Activated naive CD8-positive, alpha-beta T cell treated with anti-CD3 and anti-CD28 coated beads for 36 hours (primary cell): ENCODE measurements around the gene COL1A2. TPM values are rescaled to one million over a fixed set of nuclear protein-coding genes. Genes with fewer than 3 reads are reported as not detected.

Experiments
- DNase-seq: peaks from one replicate; pipeline ENCODE4 v3.0.0; 2021
- H3K27ac Mint-ChIP-seq: one replicate; pipeline ENCODE4 v1.8.0; 2022; ENCODE audit warnings: mild to moderate bottlenecking, moderate library complexity, mixed read lengths
- H3K27me3 Mint-ChIP-seq: one replicate; pipeline ENCODE4 v1.8.0; 2022; ENCODE audit warnings: mild to moderate bottlenecking, mixed read lengths
- H3K36me3 Mint-ChIP-seq: one replicate; pipeline ENCODE4 v1.8.0; 2021; ENCODE audit warnings: mild to moderate bottlenecking, mixed read lengths
- H3K4me1 Mint-ChIP-seq: one replicate; pipeline ENCODE4 v1.8.0; 2021; ENCODE audit warnings: mixed read lengths
- H3K4me3 Mint-ChIP-seq: one replicate; pipeline ENCODE4 v1.8.0; 2022; ENCODE audit warnings: mild to moderate bottlenecking, moderate library complexity, mixed read lengths
- H3K9me3 Mint-ChIP-seq: one replicate; pipeline ENCODE4 v1.8.0; 2022; ENCODE audit warnings: mixed read lengths
- total RNA-seq, 2 experiments: library from RNA; stranded (reverse); gene quantifications; one replicate each; pipeline ENCODE4 v1.2.3, GENCODE V29; 2021

Gene COL1A2
- total RNA-seq, 2 experiments from 2014 or later: 0.30 to 0.35 TPM

GRCh38 chr7:94450044-94450697, 55.5 kb downstream of the COL1A2 start:
- Mint-ChIP-seq H3K9me3 (no peaks in the 10 kb centered on the region), H3K27me3 (peaks cover 8% of the 10 kb centered on the region), H3K4me1 (no peaks in the 10 kb centered on the region), H3K27ac (no peak overlapping the region), H3K4me3 (no peak overlapping the region), H3K36me3 (no peaks in the 10 kb centered on the region)
- DNase-seq: no peak

GRCh38 chr7:94451187-94451586, 56.5 kb downstream of the COL1A2 start:
- no peak for DNase-seq

GRCh38 chr7:94452239-94452638, 57.5 kb downstream of the COL1A2 start:
- DNase-seq: no peak
- Mint-ChIP-seq H3K36me3 (no peaks in the 10 kb centered on the region), H3K4me3 (no peak overlapping the region), H3K9me3 (no peaks in the 10 kb centered on the region), H3K4me1 (no peaks in the 10 kb centered on the region), H3K27me3 (peaks cover 8% of the 10 kb centered on the region), H3K27ac (no peak overlapping the region)

More at GRCh38 chr7:94451187-94451586, 56.5 kb downstream of the COL1A2 start:
- Mint-ChIP-seq H3K9me3 (no peaks in the 10 kb centered on the region), H3K27me3 (peaks cover 8% of the 10 kb centered on the region), H3K4me3 (no peak overlapping the region), H3K27ac (no peak overlapping the region), H3K4me1 (no peaks in the 10 kb centered on the region), H3K36me3 (no peaks in the 10 kb centered on the region)

- peaks cover 4% of the 10 kb centered on the region for H3K27me3 Mint-ChIP-seq
- H3K9me3 Mint-ChIP-seq: no peaks in the 10 kb centered on the region
- H3K4me3 Mint-ChIP-seq: no peak overlapping the region
- no peak overlapping the region for H3K27ac Mint-ChIP-seq
- no peaks in the 10 kb centered on the region for H3K36me3 Mint-ChIP-seq
- no peaks in the 10 kb centered on the region for H3K4me1 Mint-ChIP-seq
- DNase-seq: no peak
Measured at GRCh38 chr7:94453898-94454297, 59.2 kb downstream of the COL1A2 start.

- Mint-ChIP-seq H3K27me3 (no peaks in the 10 kb centered on the region), H3K36me3 (no peaks in the 10 kb centered on the region), H3K4me1 (no peaks in the 10 kb centered on the region), H3K27ac (no peak overlapping the region), H3K4me3 (no peak overlapping the region), H3K9me3 (no peaks in the 10 kb centered on the region)
- no peak for DNase-seq
Measured at GRCh38 chr7:94458041-94458440, 63.3 kb downstream of the COL1A2 start.

- H3K36me3 Mint-ChIP-seq: no peaks in the 10 kb centered on the region
- H3K4me3 Mint-ChIP-seq: no peak overlapping the region
Measured at GRCh38 chr7:94466516-94466915, 71.8 kb downstream of the COL1A2 start.

GRCh38 chr7:94471604-94472003, 76.9 kb downstream of the COL1A2 start:
- no peaks in the 10 kb centered on the region for H3K4me1 Mint-ChIP-seq
- no peak for DNase-seq
- H3K27ac Mint-ChIP-seq: no peak overlapping the region
- H3K36me3 Mint-ChIP-seq: no peaks in the 10 kb centered on the region
- H3K27me3 Mint-ChIP-seq: peaks cover 2% of the 10 kb centered on the region
- peaks cover 3% of the 10 kb centered on the region for H3K9me3 Mint-ChIP-seq
- H3K4me3 Mint-ChIP-seq: no peak overlapping the region

More at GRCh38 chr7:94466516-94466915, 71.8 kb downstream of the COL1A2 start:
- H3K4me1 Mint-ChIP-seq: no peaks in the 10 kb centered on the region
- DNase-seq: no peak
- peaks cover under 1% of the 10 kb centered on the region for H3K9me3 Mint-ChIP-seq
- peaks cover 4% of the 10 kb centered on the region for H3K27me3 Mint-ChIP-seq
- H3K27ac Mint-ChIP-seq: no peak overlapping the region

GRCh38 chr7:94472608-94473007, 77.9 kb downstream of the COL1A2 start:
- no peaks in the 10 kb centered on the region for H3K36me3 Mint-ChIP-seq
- H3K4me1 Mint-ChIP-seq: no peaks in the 10 kb centered on the region
- H3K4me3 Mint-ChIP-seq: no peak overlapping the region
- H3K27ac Mint-ChIP-seq: no peak overlapping the region
- no peak for DNase-seq
- H3K27me3 Mint-ChIP-seq: peaks cover 6% of the 10 kb centered on the region
- peaks cover 3% of the 10 kb centered on the region for H3K9me3 Mint-ChIP-seq

- H3K27ac Mint-ChIP-seq: no peak overlapping the region
- no peak overlapping the region for H3K4me3 Mint-ChIP-seq
- peaks cover 3% of the 10 kb centered on the region for H3K9me3 Mint-ChIP-seq
- DNase-seq: no peak
- H3K27me3 Mint-ChIP-seq: peaks cover 15% of the 10 kb centered on the region
- H3K4me1 Mint-ChIP-seq: no peaks in the 10 kb centered on the region
- H3K36me3 Mint-ChIP-seq: no peaks in the 10 kb centered on the region
Measured at GRCh38 chr7:94476251-94476840, 81.7 kb downstream of the COL1A2 start.

- H3K36me3 Mint-ChIP-seq: no peaks in the 10 kb centered on the region
- peaks cover 15% of the 10 kb centered on the region for H3K27me3 Mint-ChIP-seq
- no peaks in the 10 kb centered on the region for H3K4me1 Mint-ChIP-seq
- H3K27ac Mint-ChIP-seq: no peak overlapping the region
- DNase-seq: no peak
- H3K4me3 Mint-ChIP-seq: no peak overlapping the region
- H3K9me3 Mint-ChIP-seq: no peaks in the 10 kb centered on the region
Measured at GRCh38 chr7:94477878-94478277, 83.2 kb downstream of the COL1A2 start.

GRCh38 chr7:94478648-94479214, 84.0 kb downstream of the COL1A2 start:
- no peak for DNase-seq
- Mint-ChIP-seq H3K36me3 (no peaks in the 10 kb centered on the region), H3K27ac (no peak overlapping the region), H3K4me3 (no peak overlapping the region), H3K9me3 (no peaks in the 10 kb centered on the region), H3K4me1 (no peaks in the 10 kb centered on the region), H3K27me3 (peaks cover 24% of the 10 kb centered on the region)

Other genes with a start within 250 kb of the COL1A2 start
- gene CASD1, start 114.9 kb downstream of the COL1A2 start, total RNA-seq: 10 to 100 TPM; 11.9 to 12.8 TPM